GM03348 (cell line): Measurements from ENCODE around the gene HIVEP3.

ENCODE experiments used
- DNase-seq: peaks from one replicate; pipeline ENCODE4 v3.0.0; 2012; ENCODE audit warnings: low spot score

The HIVEP3 gene

GRCh38 chr1:41530411-41530810 is 388.3 kb downstream of the HIVEP3 start:
- DNase-seq = no peak

- no peak for DNase-seq
Measured at GRCh38 chr1:41529621-41530395, 388.9 kb downstream of the HIVEP3 start.

GRCh38 chr1:41528726-41529605 is 389.8 kb downstream of the HIVEP3 start:
- no peak for DNase-seq

- no peak for DNase-seq
Measured at GRCh38 chr1:41528106-41528505, 390.6 kb downstream of the HIVEP3 start.

GRCh38 chr1:41526956-41527561 is 391.7 kb downstream of the HIVEP3 start:
- no peak for DNase-seq

GRCh38 chr1:41525891-41526587 is 392.7 kb downstream of the HIVEP3 start:
- no peak for DNase-seq

- no peak for DNase-seq
Measured at GRCh38 chr1:41524676-41525675, 393.7 kb downstream of the HIVEP3 start.

GRCh38 chr1:41523949-41524675 is 394.6 kb downstream of the HIVEP3 start:
- no peak for DNase-seq

- DNase-seq = no peak
Measured at GRCh38 chr1:41523071-41523470, 395.7 kb downstream of the HIVEP3 start.

GRCh38 chr1:41521766-41522165 is 397.0 kb downstream of the HIVEP3 start:
- no peak for DNase-seq

GRCh38 chr1:41520951-41521752 is 397.6 kb downstream of the HIVEP3 start:
- no peak for DNase-seq

- no peak for DNase-seq
Measured at GRCh38 chr1:41519667-41520066, 399.1 kb downstream of the HIVEP3 start.

GRCh38 chr1:41518471-41518870 is 400.3 kb downstream of the HIVEP3 start:
- DNase-seq = no peak

GRCh38 chr1:41517062-41517438 is 401.7 kb downstream of the HIVEP3 start:
- no peak for DNase-seq

GRCh38 chr1:41516168-41517061 is 402.3 kb downstream of the HIVEP3 start:
- peak; percentile 98 for DNase-seq

- DNase-seq = no peak
Measured at GRCh38 chr1:41515778-41516167, 402.9 kb downstream of the HIVEP3 start.

- DNase-seq = no peak
Measured at GRCh38 chr1:41515131-41515678, 403.5 kb downstream of the HIVEP3 start.

GRCh38 chr1:41514381-41514780 is 404.3 kb downstream of the HIVEP3 start:
- no peak for DNase-seq
